Naive thymus-derived CD4-positive, alpha-beta T cell (primary cell): ENCODE measurements around the gene MGAT5B. TPM values are rescaled to one million over a fixed set of nuclear protein-coding genes. Genes with fewer than 3 reads are reported as not detected.
A peak's percentile ranks its signal among the peaks of the same experiment; 100 is the strongest.

Experiments used
- ATAC-seq: fragments of 150-1000 bp; cut with Tn5 transposase; 2 replicates; pipeline ENCODE4 v1.10.0; 2021; ENCODE audit warnings: mild to moderate bottlenecking, moderate library complexity
- CTCF ChIA-PET: fragments of 350-600 bp; sonication (Branson Sonifier 250); formaldehyde crosslinking; loops from one replicate; lab custom pipeline; 2021; ENCODE audit warnings: antibody characterized with exemption; lab: Charles Lee
- POLR2A ChIA-PET: fragments of 350-600 bp; sonication (Branson Sonifier 250); formaldehyde crosslinking; loops from one replicate; lab custom pipeline; 2021; ENCODE audit warnings: antibody characterized with exemption, inconsistent platforms; lab: Charles Lee
- DNase-seq, 9 donors: peaks; one replicate each; pipeline versions ENCODE4 v3.0.0 to v3.0.0-alpha.2; 2020 to 2022; ENCODE audit warnings: mixed read lengths in 1 of 9
- H3K27ac ChIP-seq: one replicate; pipeline ENCODE4 v1.7.0; 2013; ENCODE audit warnings: mild to moderate bottlenecking, low read depth, low read length, moderate library complexity
- H3K27me3 ChIP-seq, 2 donors: one replicate each; pipeline ENCODE4 v1.7.0; 2013; ENCODE audit warnings: low read length in 2 of 2, mild to moderate bottlenecking in 2 of 2, moderate library complexity in 2 of 2; ENCODE audit not compliant: control insufficient read depth in 2 of 2, insufficient read depth in 2 of 2
- H3K36me3 ChIP-seq, 3 experiments: 1 replicate in 2 of 3; 2 replicates in 1 of 3; pipeline ENCODE4 v1.7.0; 2013; ENCODE audit warnings: low read length in 3 of 3, mild to moderate bottlenecking in 3 of 3, moderate library complexity in 1 of 3; ENCODE audit not compliant: insufficient read depth in 3 of 3, control insufficient read depth in 2 of 3
- H3K4me1 ChIP-seq, 2 donors: one replicate each; pipeline ENCODE4 v1.7.0; 2013; ENCODE audit warnings: low read length in 2 of 2, mild to moderate bottlenecking in 2 of 2, moderate library complexity in 1 of 2; ENCODE audit not compliant: control insufficient read depth in 2 of 2, insufficient read depth in 2 of 2
- H3K4me3 ChIP-seq: 2 replicates; pipeline ENCODE4 v1.7.0; 2013; ENCODE audit warnings: mild to moderate bottlenecking, low read length
- H3K9me3 ChIP-seq, 3 experiments: 1 replicate in 2 of 3; 2 replicates in 1 of 3; pipeline ENCODE4 v1.7.0; 2013; ENCODE audit warnings: low read length in 3 of 3; ENCODE audit not compliant: control insufficient read depth in 2 of 3
- H3K27ac Mint-ChIP-seq, 9 donors: one replicate each; pipeline ENCODE4 v1.8.0; 2020 to 2022; ENCODE audit warnings: mixed read lengths in 9 of 9, mild to moderate bottlenecking in 8 of 9, moderate library complexity in 5 of 9, inconsistent platforms in 2 of 9
- H3K27me3 Mint-ChIP-seq, 5 donors: one replicate each; pipeline ENCODE4 v1.8.0; 2021 to 2022; ENCODE audit warnings: mixed read lengths in 5 of 5, mild to moderate bottlenecking in 1 of 5
- H3K36me3 Mint-ChIP-seq, 5 donors: one replicate each; pipeline ENCODE4 v1.8.0; 2020 to 2022; ENCODE audit warnings: mixed read lengths in 5 of 5, mild to moderate bottlenecking in 3 of 5, inconsistent platforms in 1 of 5
- H3K4me1 Mint-ChIP-seq, 7 donors: one replicate each; pipeline ENCODE4 v1.8.0; 2020 to 2022; ENCODE audit warnings: mixed read lengths in 7 of 7, mild to moderate bottlenecking in 3 of 7, inconsistent platforms in 1 of 7
- H3K4me3 Mint-ChIP-seq, 10 donors: one replicate each; pipeline ENCODE4 v1.8.0; 2020 to 2022; ENCODE audit warnings: mild to moderate bottlenecking in 10 of 10, mixed read lengths in 10 of 10, moderate library complexity in 6 of 10, inconsistent platforms in 2 of 10
- H3K9me3 Mint-ChIP-seq, 11 donors: one replicate each; pipeline ENCODE4 v1.8.0; 2020 to 2022; ENCODE audit warnings: mixed read lengths in 11 of 11, mild to moderate bottlenecking in 4 of 11, inconsistent platforms in 1 of 11, moderate library complexity in 1 of 11
- intact Hi-C, 2 donors: fragments of 100-400 bp; cut with micrococcal nuclease; formaldehyde crosslinking; loops; one replicate each; pipeline ENCODE4 v1.15.1; 2023
- polyA plus RNA-seq, 2 donors: library from polyadenylated mRNA; unstranded; fragments of 300-500 nt; fragmentation: Illumina TruSeq; gene quantifications; one replicate each; pipeline ENCODE4 v1.2.3, GENCODE V29; 2021
- total RNA-seq, 6 experiments: library from RNA in 5 of 6; stranded (reverse) in 5 of 6; gene quantifications; 1 replicate in 5 of 6; 2 replicates in 1 of 6; pipeline ENCODE4 v1.2.3 and lab custom pipeline; 2021 to 2026

Gene MGAT5B
- total and polyA plus RNA-seq, 7 experiments from 2014 or later = 0.12 to 3.7 (median 1.5) TPM; not detected in 1

- H3K36me3 Mint-ChIP-seq = peaks cover 0 to 4% (median 0%) of the 10 kb centered on the region in 5 donors
- H3K9me3 Mint-ChIP-seq = no peaks in the 10 kb centered on the region
- ATAC-seq (no peak), DNase-seq (no peak)
- no peaks in the 10 kb centered on the region for H3K27me3 Mint-ChIP-seq
- H3K4me3 Mint-ChIP-seq = no peak overlapping the region
- ChIA-PET CTCF (no interaction called here), POLR2A (interaction anchor here (1.0 kb wide), 1 partner anchor 19 kb away, joined by 4 read pairs; no protein-coding TSS in a partner anchor)
- intact Hi-C loops = loop anchor here in 1 of 2 donors (10.0 kb wide), 1 partner anchor 68 kb away; no protein-coding TSS in a partner anchor
- Histone ChIP-seq H3K9me3 (no peaks in the 10 kb centered on the region), H3K27me3 (no peaks in the 10 kb centered on the region), H3K36me3 (no peaks in the 10 kb centered on the region), H3K4me3 (no peak overlapping the region), H3K27ac (no peak overlapping the region), H3K4me1 (peaks cover 15 to 36% of the 10 kb centered on the region in 2 donors)
- H3K4me1 Mint-ChIP-seq = peaks cover 18 to 56% (median 41%) of the 10 kb centered on the region in 7 donors
- H3K27ac Mint-ChIP-seq = peak overlapping the region in 7 of 9 donors; percentile 15 to 93 (median 88)
Observed at GRCh38 chr17:76992891-76993290, 124.7 kb downstream of the MGAT5B start.

GRCh38 chr17:76993651-76994050, 125.4 kb downstream of the MGAT5B start:
- Mint-ChIP-seq H3K4me3 (peak overlapping the region in 3 of 10 donors; percentile 29 to 45 (median 35)), H3K4me1 (peaks cover 26 to 59% (median 48%) of the 10 kb centered on the region in 7 donors), H3K27ac (peak overlapping the region; percentile 51 to 93 (median 87)), H3K36me3 (peaks cover 0 to 4% (median 0%) of the 10 kb centered on the region in 5 donors), H3K27me3 (no peaks in the 10 kb centered on the region), H3K9me3 (no peaks in the 10 kb centered on the region)
- peak overlapping the region; percentile 23 for H3K27ac ChIP-seq
- intact Hi-C loops = loop anchor here in 1 of 2 donors (10.0 kb wide), 1 partner anchor 69 kb away; no protein-coding TSS in a partner anchor
- no peak for ATAC-seq
- no peaks in the 10 kb centered on the region for H3K9me3 ChIP-seq
- peak in 3 of 9 donors; percentile 31 to 44 (median 44) for DNase-seq
- H3K36me3 ChIP-seq = no peaks in the 10 kb centered on the region
- peaks cover 22 to 43% of the 10 kb centered on the region in 2 donors for H3K4me1 ChIP-seq
- POLR2A ChIA-PET = no interaction called here
- CTCF ChIA-PET = no interaction called here
- H3K4me3 ChIP-seq = no peak overlapping the region
- no peaks in the 10 kb centered on the region for H3K27me3 ChIP-seq

GRCh38 chr17:76994237-76994637, 126.0 kb downstream of the MGAT5B start:
- ChIA-PET POLR2A (interaction anchor here (0.6 to 2.1 kb wide), 2 partner anchors 13 to 25 kb away, joined by 3 to 8 read pairs; no protein-coding TSS in a partner anchor), CTCF (no interaction called here)
- H3K4me3 ChIP-seq = no peak overlapping the region
- Mint-ChIP-seq H3K9me3 (no peaks in the 10 kb centered on the region), H3K27ac (peak overlapping the region; percentile 51 to 93 (median 87)), H3K27me3 (no peaks in the 10 kb centered on the region), H3K36me3 (peaks cover 0 to 4% (median 0%) of the 10 kb centered on the region in 5 donors), H3K4me3 (peak overlapping the region in 5 of 10 donors; percentile 29 to 53 (median 35)), H3K4me1 (peaks cover 28 to 65% (median 54%) of the 10 kb centered on the region in 7 donors)
- no peaks in the 10 kb centered on the region for H3K36me3 ChIP-seq
- no peaks in the 10 kb centered on the region for H3K27me3 ChIP-seq
- ATAC-seq = no peak
- no peak for DNase-seq
- no peaks in the 10 kb centered on the region for H3K9me3 ChIP-seq
- H3K4me1 ChIP-seq = peaks cover 28 to 49% of the 10 kb centered on the region in 2 donors
- intact Hi-C loops = loop anchor here in 1 of 2 donors (10.0 kb wide), 1 partner anchor 69 kb away; no protein-coding TSS in a partner anchor
- H3K27ac ChIP-seq = peak overlapping the region; percentile 23

GRCh38 chr17:76995387-76996105, 127.3 kb downstream of the MGAT5B start:
- peaks cover 0 to 4% (median 0%) of the 10 kb centered on the region in 5 donors for H3K36me3 Mint-ChIP-seq
- H3K4me1 Mint-ChIP-seq = peaks cover 28 to 72% (median 54%) of the 10 kb centered on the region in 7 donors
- no peaks in the 10 kb centered on the region for H3K27me3 Mint-ChIP-seq
- CTCF ChIA-PET = interaction anchor here (0.9 kb wide), 1 partner anchor 54 kb away, joined by 3 read pairs; no protein-coding TSS in a partner anchor
- peaks cover 33 to 57% of the 10 kb centered on the region in 2 donors for H3K4me1 ChIP-seq
- H3K9me3 Mint-ChIP-seq = no peaks in the 10 kb centered on the region
- DNase-seq = peak in 6 of 9 donors; percentile 14 to 45 (median 24)
- H3K4me3 ChIP-seq = no peak overlapping the region
- H3K36me3 ChIP-seq = no peaks in the 10 kb centered on the region
- H3K27ac Mint-ChIP-seq = peak overlapping the region; percentile 74 to 96 (median 90)
- H3K9me3 ChIP-seq = no peaks in the 10 kb centered on the region
- H3K4me3 Mint-ChIP-seq = peak overlapping the region in 8 of 10 donors; percentile 18 to 88 (median 64)
- POLR2A ChIA-PET = interaction anchor here (1.3 to 2.1 kb wide), 2 partner anchors 14 to 27 kb away, joined by 4 to 8 read pairs; no protein-coding TSS in a partner anchor
- intact Hi-C loops = loop anchor here (5.0 to 10.0 kb wide), 5 partner anchors 38 to 472 kb away; partner anchors contain the start of gene MGAT5B (in 1 of the 2)
- no peaks in the 10 kb centered on the region for H3K27me3 ChIP-seq
- ATAC-seq = no peak
- peak overlapping the region; percentile 44 for H3K27ac ChIP-seq

- no peaks in the 10 kb centered on the region for H3K27me3 ChIP-seq
- H3K4me1 Mint-ChIP-seq = peaks cover 27 to 77% (median 57%) of the 10 kb centered on the region in 7 donors
- ATAC-seq (no peak), DNase-seq (peak in 7 of 9 donors; percentile 15 to 46 (median 30))
- peak overlapping the region; percentile 84 to 99 (median 93) for H3K27ac Mint-ChIP-seq
- H3K9me3 Mint-ChIP-seq = no peaks in the 10 kb centered on the region
- peaks cover 33 to 57% of the 10 kb centered on the region in 2 donors for H3K4me1 ChIP-seq
- POLR2A ChIA-PET = interaction anchor here (1.3 to 2.1 kb wide), 2 partner anchors 12 to 27 kb away, joined by 3 to 10 read pairs; no protein-coding TSS in a partner anchor
- no peaks in the 10 kb centered on the region for H3K36me3 ChIP-seq
- peaks cover 0 to 5% (median 0%) of the 10 kb centered on the region in 5 donors for H3K36me3 Mint-ChIP-seq
- H3K27me3 Mint-ChIP-seq = no peaks in the 10 kb centered on the region
- H3K4me3 Mint-ChIP-seq = peak overlapping the region; percentile 17 to 88 (median 74)
- CTCF ChIA-PET = interaction anchor here (0.9 kb wide), 1 partner anchor 52 kb away, joined by 3 read pairs; no protein-coding TSS in a partner anchor
- H3K4me3 ChIP-seq = no peak overlapping the region
- peak overlapping the region; percentile 70 for H3K27ac ChIP-seq
- H3K9me3 ChIP-seq = no peaks in the 10 kb centered on the region
- intact Hi-C loops = loop anchor here (5.0 to 10.0 kb wide), 5 partner anchors 40 to 470 kb away; partner anchors contain the start of gene MGAT5B (in 1 of the 2)
Observed at GRCh38 chr17:76996741-76997694, 128.8 kb downstream of the MGAT5B start.
